Measurements from ENCODE around the gene ZBED1.
"Not testable (repeated sequence)": the region's sequence is repeated elsewhere in the genome, so short reads cannot be mapped to it uniquely, and the experiment has no call there.

The ZBED1 gene

DNA sequence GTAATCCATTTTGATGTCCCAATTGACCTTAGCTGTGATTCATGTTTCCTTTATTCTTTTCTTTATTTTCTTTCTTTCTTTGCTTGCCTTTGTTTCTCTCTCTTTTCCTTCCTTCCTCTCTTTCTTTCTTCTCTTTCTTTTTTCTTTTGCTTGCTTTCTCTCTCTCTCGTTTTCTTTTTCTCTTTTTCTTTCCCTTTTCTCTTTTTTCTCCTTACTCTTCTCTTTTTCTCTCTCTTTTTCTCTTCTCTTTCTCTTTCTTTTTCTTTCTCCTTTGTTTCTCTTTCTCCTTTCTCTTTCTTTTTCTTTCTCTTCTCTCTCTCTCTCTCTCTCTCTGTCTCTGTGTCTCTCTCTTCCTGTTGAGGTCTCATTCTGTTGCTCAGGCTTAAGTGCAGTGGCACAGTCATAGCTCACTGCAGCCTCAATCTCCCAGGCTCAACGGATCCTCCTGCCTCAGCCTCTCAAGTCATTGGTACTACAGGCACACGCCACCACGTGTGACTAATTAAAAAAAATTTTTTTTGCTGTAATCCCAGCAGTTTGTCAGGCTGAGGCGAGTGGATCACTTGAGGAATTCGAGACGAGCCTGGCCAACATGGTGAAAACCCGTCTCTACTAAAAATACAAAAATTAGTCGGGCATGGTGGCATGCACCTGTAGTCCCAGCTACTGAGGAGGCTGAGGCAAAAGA lies 8.0 kb upstream of the ZBED1 start:
- FAIRE-seq (no peak), DNase-seq (ENCODE audit: insufficient read length, low spot score) (no peak)
- TF ChIP-seq POLR2AphosphoS5 (IDR thresholded peaks at IDR 0.05; ENCODE audit: low read depth, low read length) (no peak), PAX5 (IDR thresholded peaks at IDR 0.05; ENCODE audit: insufficient read depth, low read length, severe bottlenecking) (no peak), POU2F2 (IDR thresholded peaks at IDR 0.05; ENCODE audit: low read depth, low read length) (no peak), SPI1 (IDR thresholded peaks at IDR 0.05; ENCODE audit: low read depth, low read length) (no peak)

DNA sequence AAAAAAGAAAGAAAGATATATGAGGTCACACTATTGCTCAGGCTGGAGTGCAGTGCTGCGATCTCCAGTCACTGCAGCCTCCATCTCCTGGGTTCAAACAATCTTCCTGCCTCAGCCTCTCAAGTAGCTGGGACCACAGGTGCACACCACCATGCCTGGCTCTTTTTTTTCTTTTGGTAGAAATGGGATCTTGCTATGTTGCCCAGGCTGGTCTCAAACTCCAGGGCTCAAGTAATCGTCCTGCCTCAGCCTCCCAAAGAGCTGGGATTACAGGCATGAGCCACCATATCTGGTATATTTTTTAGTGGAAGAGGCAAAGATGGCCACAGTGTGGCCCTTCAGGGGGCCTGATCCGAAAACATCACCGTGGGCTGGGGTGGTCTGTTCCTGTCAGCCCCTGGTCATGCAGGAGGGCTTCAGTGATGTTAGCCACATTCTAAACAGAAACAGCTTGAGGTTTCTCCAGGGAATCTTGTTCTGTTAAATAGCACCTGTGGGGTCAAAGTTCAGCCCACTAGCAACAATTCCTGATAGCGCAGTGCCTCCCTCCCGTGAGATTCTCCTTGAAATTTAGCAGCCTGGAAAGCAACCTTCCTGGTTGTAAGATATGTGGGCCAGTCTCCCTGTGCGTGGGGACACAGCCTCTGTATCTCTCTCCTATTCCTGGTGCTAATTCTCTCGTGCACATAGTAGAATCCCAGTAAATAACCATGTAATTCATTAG lies 7.3 kb upstream of the ZBED1 start:
- DNase-seq (ENCODE audit: insufficient read length, low spot score) (no peak), FAIRE-seq (no peak)
- TF ChIP-seq POU2F2 (IDR thresholded peaks at IDR 0.05; ENCODE audit: low read depth, low read length) (no peak), POLR2AphosphoS5 (IDR thresholded peaks at IDR 0.05; ENCODE audit: low read depth, low read length) (no peak), PAX5 (IDR thresholded peaks at IDR 0.05; ENCODE audit: insufficient read depth, low read length, severe bottlenecking) (no peak), POLR2A (IDR thresholded peaks at IDR 0.05; ENCODE audit: low read depth, low read length) (no peak), TAF1 (IDR thresholded peaks at IDR 0.05; ENCODE audit: low read depth, low read length) (no peak), SPI1 (IDR thresholded peaks at IDR 0.05; ENCODE audit: low read depth, low read length) (no peak)

DNA sequence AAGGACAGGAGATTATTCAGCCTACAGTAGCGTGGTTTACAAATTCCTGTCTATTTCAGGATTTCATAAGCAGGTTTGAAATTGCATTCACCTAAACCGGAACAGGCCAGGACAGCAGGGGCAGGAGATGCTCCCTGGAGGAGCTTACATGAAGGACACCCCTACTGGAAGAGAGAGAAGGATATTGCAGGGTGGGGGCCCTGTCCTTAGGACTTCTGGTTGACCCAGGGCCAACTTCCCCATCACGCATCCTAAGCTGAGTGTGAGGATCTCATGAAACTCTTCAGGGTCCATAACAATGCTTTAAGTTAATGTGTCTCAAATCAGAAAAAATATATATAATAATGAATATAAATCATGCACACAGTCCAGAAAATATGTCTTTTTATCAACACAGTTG lies 6.4 kb upstream of the ZBED1 start:
- TF ChIP-seq PAX5 (IDR thresholded peaks at IDR 0.05; ENCODE audit: insufficient read depth, low read length, severe bottlenecking) (no peak), SPI1 (IDR thresholded peaks at IDR 0.05; ENCODE audit: low read depth, low read length) (no peak), POLR2A (IDR thresholded peaks at IDR 0.05; ENCODE audit: low read depth, low read length) (no peak), TAF1 (IDR thresholded peaks at IDR 0.05; ENCODE audit: low read depth, low read length) (no peak), POLR2AphosphoS5 (IDR thresholded peaks at IDR 0.05; ENCODE audit: low read depth, low read length) (no peak), POU2F2 (IDR thresholded peaks at IDR 0.05; ENCODE audit: low read depth, low read length) (no peak)
- no peak for DNase-seq (ENCODE audit: insufficient read length, low spot score)
- FAIRE-seq, result no peak

DNA sequence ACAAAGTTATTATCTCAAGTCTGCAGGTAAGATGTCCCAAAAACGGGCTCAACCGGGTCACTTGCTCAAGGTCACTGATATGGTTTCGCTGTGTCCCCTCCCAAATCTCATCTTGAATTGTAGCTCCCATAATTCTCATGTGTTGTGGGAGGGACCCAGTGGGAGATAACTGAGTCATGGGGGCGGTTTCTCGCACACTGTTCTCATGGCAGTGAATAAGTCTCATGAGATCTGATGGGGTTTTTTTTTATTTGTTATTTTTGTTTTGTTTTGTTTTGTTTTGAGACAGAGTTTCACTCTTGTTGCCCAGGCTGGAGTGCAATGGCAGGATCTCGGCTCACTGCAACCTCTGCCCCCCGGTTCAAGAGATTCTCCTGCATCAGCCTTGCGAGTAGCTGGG lies 4.6 kb upstream of the ZBED1 start:
- not testable (repeated sequence) for FAIRE-seq; DNase-seq (ENCODE audit: insufficient read length, low spot score)

DNA sequence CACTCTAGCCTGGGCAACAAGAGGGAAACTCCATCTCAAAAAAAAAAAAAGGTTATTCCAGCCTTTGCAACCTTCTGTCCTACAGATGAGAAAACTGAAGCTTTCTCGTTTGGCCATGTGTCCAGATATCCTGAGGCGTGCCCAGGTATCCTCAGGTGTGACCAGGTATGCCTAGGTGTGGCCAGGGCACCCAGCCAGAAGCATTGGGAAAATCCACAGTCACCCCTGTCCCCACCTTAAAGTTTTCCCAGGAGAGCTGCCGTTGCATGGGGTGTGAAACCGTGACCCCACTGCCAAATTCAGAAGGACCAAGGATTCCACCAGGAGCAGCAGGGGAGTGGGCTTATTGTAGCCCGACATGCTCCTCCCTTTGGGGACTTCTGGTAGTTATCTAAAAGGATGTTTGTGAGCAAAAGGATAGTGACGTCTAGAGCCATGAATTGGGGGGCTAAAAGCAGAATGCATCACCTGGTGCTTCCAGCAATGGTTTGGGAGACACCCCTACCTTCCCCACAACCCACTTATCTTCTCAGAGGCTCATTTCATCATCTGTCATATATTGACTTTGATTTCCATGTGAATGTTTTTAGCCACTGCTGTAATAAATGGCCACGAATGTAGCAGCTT lies 4.0 kb upstream of the ZBED1 start:
- TF ChIP-seq POU2F2 (IDR thresholded peaks at IDR 0.05; ENCODE audit: low read depth, low read length) (no peak), SPI1 (IDR thresholded peaks at IDR 0.05; ENCODE audit: low read depth, low read length) (no peak), POLR2A (IDR thresholded peaks at IDR 0.05; ENCODE audit: low read depth, low read length) (no peak)
- FAIRE-seq, result no peak
- DNase-seq (ENCODE audit: insufficient read length, low spot score), result no peak

DNA sequence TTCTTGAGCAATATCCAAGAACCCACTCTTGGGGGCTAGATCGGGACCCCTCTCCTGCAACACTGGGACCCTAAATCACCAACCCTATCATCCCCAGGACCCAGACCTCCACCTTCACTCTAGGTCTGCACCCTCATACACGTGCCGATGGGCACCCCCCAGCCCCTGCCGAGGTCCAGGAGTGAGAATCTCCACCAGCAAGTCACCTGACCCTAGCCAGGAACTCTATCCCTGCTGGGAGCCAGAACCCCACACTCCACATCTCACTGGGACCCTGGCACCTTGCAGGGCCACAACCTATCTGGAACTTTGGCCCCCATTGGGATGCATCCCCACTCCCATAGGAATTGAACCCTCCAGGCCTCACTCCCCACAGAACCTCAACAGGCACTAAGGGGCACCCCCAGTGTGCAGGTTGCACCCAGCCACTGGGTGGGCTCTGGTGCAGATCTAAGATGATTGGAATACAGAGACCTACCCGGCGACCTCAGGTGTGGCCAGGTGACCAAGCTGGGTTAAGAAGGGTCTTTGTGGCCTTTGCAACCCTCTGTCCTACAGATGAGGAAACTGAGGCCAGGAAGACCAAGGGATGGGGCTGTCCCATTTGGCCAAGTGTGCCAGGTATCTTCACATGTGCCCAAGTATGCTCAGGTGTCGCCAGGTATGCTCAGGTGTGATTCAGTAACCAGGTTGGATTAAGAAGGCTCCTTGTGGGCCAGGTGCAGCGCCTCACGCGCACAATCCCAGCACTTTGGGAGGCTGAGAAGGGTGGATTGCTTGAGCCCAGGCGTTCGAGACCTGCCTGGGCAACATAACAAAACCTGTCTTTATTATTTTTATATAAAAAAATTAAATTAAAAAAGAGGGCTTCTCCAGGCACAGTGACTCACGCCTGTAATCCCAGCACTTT lies 3.1 kb upstream of the ZBED1 start:
- FAIRE-seq (no peak), DNase-seq (ENCODE audit: insufficient read length, low spot score) (no peak)
- TF ChIP-seq SPI1 (IDR thresholded peaks at IDR 0.05; ENCODE audit: low read depth, low read length), result no peak
- TF ChIP-seq POLR2A (IDR thresholded peaks at IDR 0.05; ENCODE audit: low read depth, low read length), result no peak
- TF ChIP-seq PAX5 (IDR thresholded peaks at IDR 0.05; ENCODE audit: insufficient read depth, low read length, severe bottlenecking), result no peak
- TF ChIP-seq TAF1 (IDR thresholded peaks at IDR 0.05; ENCODE audit: low read depth, low read length), result no peak
- no peak for TF ChIP-seq POU2F2 (IDR thresholded peaks at IDR 0.05; ENCODE audit: low read depth, low read length)
- no peak for TF ChIP-seq POLR2AphosphoS5 (IDR thresholded peaks at IDR 0.05; ENCODE audit: low read depth, low read length)

DNA sequence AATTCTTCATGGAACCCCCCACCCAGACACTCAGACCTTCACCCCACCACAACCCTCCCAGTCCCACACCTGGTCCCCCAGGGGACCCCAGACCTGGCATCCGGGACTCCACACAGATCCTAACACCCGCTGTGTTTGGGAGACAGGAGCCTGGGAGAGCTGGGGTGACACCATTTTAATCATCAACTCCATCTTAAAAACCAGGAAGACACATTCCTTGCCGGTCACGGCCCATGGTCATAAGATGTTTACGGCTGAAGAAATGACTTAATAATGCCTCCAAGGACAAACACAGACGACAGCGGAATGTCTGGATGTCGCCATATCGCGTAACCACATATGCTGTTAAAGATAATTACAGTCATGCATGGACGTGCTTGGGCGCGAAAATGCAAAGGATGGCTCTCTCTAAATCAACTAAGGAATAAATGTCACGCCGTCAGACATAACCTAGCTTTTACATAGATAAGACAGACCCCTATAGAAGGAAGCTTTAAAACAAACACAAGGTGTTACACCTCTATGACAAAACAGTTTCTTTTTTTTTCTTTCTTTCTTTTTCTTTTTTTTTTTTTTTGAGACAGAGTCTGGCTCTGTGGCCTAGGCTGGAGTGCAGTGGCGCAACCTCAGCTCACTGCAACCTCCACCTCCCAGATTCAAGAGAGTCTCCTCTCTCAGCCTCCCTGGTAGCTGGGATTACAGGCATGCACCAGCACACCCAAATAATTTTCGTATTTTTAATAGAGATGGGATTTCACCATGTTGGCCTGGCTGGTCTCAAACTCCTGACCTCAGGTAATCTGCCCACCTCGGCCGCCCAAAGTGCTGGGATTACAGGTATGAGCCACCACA lies 2.1 kb upstream of the ZBED1 start:
- FAIRE-seq (peak; percentile 51), DNase-seq (ENCODE audit: insufficient read length, low spot score) (no peak)
- TF ChIP-seq POU2F2 (IDR thresholded peaks at IDR 0.05; ENCODE audit: low read depth, low read length), result no peak
- TF ChIP-seq TAF1 (IDR thresholded peaks at IDR 0.05; ENCODE audit: low read depth, low read length), result no peak
- TF ChIP-seq POLR2AphosphoS5 (IDR thresholded peaks at IDR 0.05; ENCODE audit: low read depth, low read length), result no peak
- no peak for TF ChIP-seq SPI1 (IDR thresholded peaks at IDR 0.05; ENCODE audit: low read depth, low read length)
- no peak for TF ChIP-seq PAX5 (IDR thresholded peaks at IDR 0.05; ENCODE audit: insufficient read depth, low read length, severe bottlenecking)
- no peak for TF ChIP-seq POLR2A (IDR thresholded peaks at IDR 0.05; ENCODE audit: low read depth, low read length)

DNA sequence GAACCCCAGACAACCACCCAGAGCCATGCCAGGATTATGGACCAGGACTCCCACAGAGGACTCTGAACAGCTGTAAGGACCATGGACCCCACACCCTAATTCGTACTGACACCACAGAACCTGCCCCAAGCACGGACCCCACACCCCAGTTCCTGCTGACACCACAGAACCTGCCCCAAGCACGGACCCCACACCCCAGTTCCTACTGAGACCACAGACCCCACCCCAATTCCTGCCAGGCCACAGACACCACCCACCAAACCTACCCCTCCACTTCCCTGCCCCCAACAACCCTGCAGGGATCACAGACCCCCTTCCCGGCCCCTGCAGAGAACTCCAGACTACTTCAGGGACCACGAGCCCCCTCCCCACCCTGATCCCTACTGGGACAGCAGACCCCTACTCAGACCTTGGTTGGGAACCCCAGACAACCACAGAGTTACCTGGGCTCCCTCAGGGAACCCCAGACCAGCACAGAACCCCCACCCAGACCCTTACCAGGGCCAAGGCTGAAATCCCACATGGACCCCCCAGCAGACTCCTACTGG lies 1.4 kb upstream of the ZBED1 start:
- TF ChIP-seq SPI1 (IDR thresholded peaks at IDR 0.05; ENCODE audit: low read depth, low read length) (no peak), POU2F2 (IDR thresholded peaks at IDR 0.05; ENCODE audit: low read depth, low read length) (no peak), POLR2AphosphoS5 (IDR thresholded peaks at IDR 0.05; ENCODE audit: low read depth, low read length) (no peak), TAF1 (IDR thresholded peaks at IDR 0.05; ENCODE audit: low read depth, low read length) (no peak), POLR2A (IDR thresholded peaks at IDR 0.05; ENCODE audit: low read depth, low read length) (no peak), PAX5 (IDR thresholded peaks at IDR 0.05; ENCODE audit: insufficient read depth, low read length, severe bottlenecking) (no peak)
- FAIRE-seq (no peak), DNase-seq (ENCODE audit: insufficient read length, low spot score) (no peak)
